NCI-H446 treated with DMSO at 0.1 percent for 48 hours (cell line): ENCODE results near the gene PRTFDC1.

Experiments used
- DNase-seq: peaks from one replicate; lab custom pipeline; 2025; lab: John Stamatoyannopoulos, UW

The PRTFDC1 gene

DNA sequence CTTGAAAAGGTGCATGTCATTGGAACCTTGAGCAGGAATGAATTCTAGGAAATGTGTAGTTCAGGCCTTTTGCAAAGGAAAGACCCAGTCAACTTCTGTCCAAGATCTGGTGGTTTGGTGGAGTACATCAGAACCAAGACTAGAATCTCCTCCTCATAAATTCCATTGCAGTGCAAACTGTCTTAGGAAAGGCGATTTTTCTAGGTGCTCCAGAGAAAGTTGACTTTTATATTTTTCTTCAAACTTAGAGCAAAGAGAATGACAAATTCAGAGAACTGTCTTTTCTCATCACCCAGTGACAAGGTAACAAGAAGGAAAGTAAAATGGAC lies 50.0 kb downstream of the PRTFDC1 start:
- no peak for DNase-seq

DNA sequence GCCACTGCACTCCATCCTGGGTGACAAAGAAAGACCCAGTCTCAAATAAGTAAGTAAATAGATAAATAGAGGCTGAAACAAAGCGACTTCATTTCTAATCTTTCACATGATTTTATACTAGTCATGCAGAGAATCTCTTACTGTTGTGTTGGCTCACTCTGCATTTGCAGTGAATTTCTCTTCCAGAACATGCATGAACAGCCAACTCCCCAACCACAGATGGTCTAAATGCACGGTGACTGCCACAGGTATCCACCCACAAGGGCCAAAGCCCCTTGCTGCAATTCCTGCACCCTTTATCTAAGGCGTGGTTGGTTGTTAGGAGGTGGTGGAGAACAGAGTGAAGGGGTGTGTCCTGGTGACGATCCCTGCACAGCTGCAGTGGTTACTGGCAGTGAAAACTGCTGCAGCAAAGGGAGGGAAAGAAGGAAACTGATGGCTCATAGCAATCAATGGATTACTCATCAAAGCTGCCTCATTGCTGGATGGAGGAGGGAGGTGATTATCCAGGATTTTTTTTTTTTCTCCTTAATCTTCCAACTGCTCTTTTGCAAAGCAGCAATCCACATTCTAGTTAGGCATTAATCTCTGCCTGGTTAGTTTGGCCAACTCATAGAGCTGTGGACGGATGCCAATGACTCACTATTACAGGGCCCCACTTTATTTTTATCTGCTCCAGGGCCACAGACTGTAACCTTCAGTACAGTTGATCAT lies 50.6 kb downstream of the PRTFDC1 start:
- peak; percentile 82 for DNase-seq

DNA sequence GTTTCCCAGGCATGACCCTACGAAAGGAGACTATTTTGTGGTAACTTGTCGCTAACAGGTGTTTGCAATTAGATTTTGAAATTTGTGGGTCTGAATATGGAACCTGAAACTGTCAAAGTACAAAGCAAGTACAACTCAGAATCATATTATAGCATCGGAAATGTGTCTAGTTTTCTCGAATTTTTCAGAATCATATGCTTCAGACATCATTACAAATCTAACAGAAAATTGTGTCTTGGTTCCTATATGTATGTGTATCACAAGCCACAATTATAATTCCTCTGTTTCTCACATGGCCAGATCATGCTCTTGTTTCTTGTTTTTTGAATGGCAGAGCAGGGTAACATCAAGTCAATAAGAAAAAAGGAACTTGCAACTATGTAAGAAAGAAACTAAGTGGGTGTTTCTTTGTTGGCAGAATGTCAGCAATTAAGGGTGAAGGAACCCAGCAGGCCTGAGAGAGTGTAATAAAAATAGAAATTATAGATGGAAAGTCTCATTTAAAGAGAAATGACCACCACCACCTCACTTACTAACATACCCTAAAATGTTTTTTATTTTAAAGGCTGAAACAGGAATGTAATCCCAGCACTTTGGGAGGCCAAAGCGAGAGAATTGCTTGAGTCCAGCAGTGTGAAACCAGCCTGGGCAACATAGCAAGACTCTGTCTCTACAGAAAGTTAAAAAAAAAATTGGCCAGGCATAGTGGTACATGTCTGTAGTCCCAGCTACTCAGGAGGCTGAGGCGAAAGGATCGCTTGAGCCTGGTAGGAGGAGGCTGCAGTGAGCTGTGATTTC lies 51.3 kb downstream of the PRTFDC1 start:
- DNase-seq: no peak

DNA sequence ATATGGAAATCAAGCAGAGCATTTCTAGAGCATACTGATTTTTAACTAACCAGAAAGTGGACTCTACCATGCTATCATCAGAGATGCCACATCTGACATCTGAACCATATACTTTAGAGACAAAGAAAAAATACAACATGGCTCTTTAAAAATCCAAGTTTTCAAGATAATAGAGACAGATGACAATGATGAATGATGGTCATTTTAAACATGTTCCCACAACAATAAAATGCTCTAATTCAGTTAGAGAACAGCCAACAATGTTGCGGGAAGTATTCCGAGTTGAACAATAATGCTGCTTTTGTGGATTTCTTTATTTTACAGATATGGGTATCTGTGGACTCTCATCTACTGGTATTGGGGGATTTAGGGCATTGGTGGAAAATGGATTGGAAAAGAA lies 52.8 kb downstream of the PRTFDC1 start:
- no peak for DNase-seq

GRCh38 chr10:24898501-24898900 lies 53.9 kb downstream of the PRTFDC1 start:
- no peak for DNase-seq

GRCh38 chr10:24897326-24897926 lies 55.0 kb downstream of the PRTFDC1 start:
- DNase-seq: no peak

DNA sequence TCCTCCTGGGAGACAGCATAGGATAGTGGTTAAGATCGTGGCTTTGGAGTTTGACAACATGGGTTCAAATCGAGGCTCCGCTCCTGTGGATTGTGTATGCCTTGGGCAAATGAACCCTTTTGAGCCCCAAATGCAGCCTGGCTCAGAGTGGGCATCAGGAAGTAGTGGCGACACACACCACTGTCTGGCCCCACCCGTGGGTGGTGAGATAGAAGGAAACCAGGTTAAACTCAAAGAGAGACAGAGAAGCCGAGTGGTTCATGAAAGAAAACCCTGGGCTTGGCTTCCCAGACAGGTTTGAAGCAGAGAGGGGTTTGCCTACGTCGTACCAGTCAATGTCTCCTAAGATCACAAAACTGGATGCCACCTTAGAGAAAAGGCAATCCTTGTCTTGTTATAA lies 57.7 kb downstream of the PRTFDC1 start:
- no peak for DNase-seq

DNA sequence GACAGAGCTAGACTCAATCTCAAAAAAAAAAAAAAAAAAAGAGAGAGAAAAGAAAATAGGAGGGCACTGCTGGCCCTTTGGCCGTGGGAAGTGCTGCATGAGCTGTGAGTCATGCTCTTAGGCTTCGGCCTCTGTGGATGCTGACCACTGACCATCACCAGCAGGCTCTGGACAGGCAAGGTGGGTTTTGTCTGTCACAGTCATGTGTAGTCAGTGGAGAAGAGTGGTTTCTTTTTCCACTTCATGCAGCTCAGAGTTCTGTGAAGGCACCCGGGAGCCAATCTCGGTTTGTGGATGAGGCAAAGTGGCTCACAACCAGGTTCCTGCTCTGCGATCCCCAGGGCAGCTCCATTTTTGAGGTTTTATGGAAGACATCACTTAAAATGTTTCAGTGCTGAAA lies 58.1 kb downstream of the PRTFDC1 start:
- no peak for DNase-seq

DNA sequence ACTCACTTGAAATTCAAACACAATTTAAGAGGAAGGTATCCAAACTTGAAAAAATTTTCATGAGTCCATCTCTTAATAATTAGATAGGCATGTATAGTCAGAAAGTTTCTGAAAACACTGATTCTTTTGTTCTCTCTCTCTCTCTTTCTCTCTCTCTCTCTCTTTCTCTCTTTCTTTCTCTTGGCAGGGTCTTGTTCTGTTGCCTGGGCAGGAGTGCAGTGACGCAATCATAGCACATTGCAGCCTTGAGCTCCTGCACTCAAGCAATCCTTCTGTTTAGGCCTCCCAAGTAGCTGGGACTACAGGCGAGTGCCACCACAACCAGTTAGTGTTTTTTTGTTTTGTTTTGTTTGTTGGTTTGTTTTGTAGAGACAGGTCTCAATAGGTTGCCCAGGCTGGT lies 59.3 kb downstream of the PRTFDC1 start:
- DNase-seq: no peak

- DNase-seq: peak; percentile 69
Measured at GRCh38 chr10:24891823-24892222, 60.6 kb downstream of the PRTFDC1 start.

DNA sequence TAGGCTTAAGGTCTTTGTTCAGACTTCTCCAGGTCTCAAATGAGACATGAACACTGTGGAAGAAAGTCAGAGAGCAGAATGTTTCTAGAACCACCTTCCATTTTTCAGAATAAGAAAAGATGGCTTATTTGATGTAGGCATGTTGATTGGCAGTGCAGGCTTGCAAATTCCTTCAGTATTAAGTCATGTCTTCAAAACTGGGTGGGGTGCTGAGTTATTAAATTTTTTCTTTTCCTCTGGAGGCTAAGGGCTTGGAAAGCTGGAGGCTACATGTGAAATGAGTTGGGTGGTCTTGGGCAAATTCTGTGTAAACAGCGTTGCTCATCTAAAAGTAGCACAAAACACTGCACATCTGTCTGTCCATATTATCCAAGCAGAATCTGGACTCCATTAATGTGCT lies 62.8 kb downstream of the PRTFDC1 start:
- DNase-seq: no peak

GRCh38 chr10:24887855-24888231 lies 64.6 kb downstream of the PRTFDC1 start:
- DNase-seq: no peak

DNA sequence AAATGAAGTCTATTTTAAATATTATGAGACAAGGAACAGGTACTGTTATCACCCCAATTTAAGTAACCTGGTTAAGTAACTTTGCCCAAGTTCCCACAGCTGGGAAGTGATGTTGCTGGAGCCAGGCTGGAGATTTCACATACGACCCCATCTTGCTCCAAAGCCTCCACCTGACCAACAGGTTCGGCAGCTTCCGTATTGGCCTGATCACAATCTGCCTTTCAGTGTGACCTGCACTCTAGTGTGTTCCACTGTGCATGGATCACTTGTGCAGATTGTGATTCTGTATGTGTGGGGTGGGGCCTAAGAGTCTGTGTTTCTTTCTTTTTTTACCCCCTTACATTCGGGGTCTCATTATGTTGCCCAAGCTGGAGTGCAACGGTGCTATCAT lies 66.1 kb downstream of the PRTFDC1 start:
- DNase-seq: no peak

DNA sequence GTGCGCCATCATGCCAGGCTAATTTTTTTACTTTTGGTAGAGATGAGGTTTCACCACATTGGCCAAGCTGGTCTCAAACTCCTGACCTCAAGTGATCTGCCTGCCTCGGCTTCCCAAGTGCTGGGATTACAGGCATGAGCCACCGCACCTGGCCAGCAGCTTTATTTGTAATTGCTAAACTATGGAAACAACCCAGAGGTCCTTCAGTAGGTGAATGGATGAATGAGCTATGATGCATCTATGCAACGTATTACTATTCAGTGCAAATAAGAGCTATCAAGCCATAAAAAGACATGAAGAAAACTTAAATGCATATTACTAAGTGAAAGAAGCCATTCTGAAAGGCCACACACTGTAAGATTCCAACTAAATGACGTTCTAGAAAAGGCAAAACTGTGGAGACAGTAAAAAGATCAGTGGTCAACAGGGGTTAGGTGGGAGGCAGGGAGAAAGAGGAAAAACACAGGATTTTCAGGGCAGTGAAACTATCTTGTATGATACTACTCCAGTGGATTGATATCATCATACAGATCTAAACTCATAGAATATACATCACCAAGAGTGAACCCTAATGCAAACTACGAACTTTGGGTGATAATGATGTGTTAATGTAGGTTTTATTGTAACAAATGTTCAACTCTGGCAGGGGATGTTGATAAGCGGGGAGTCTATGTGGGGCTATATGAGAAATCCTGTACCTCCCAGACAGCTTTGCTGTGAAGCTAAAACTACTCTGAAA lies 66.7 kb downstream of the PRTFDC1 start:
- DNase-seq: no peak

DNA sequence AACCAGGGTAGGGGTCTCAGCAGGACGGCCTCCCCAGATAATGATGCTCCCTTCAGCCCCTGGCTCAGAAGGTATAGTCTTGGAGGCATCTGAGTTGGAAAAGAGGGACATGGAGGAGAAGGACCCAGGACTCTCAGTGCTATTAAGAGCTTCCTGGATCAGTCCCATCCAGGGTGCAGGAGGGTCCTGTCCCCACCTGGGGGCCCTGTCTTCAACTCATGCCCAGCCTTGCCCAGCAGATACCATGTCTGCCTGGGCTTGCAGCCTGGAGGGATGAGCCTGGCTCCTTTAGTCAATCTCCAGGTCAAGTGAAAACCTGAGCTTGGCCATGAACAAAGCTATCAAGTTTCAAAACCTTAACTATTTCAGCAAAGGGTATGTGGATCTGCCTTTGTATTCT lies 67.6 kb downstream of the PRTFDC1 start:
- DNase-seq: no peak

DNA sequence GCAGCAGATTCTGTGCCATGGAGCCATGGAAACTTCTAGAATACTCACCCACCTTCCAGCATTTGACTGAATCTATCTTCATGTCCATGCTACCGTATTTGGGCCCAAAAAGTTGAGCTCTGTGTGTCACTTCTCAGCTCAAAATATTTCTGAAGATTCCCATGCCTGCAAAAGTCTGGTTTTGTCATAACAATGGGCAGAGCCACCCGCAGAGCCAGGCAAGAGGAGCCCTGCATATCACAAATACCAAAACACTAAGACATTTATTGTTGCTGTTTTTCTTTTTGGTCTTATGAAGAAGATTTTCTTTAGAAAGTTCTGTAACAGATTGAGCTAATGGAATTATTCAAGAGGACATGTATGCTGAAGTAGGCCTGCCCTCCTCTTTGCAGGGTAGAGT lies 68.1 kb downstream of the PRTFDC1 start:
- no peak for DNase-seq

GRCh38 chr10:24883176-24883575 lies 69.2 kb downstream of the PRTFDC1 start:
- no peak for DNase-seq

DNA sequence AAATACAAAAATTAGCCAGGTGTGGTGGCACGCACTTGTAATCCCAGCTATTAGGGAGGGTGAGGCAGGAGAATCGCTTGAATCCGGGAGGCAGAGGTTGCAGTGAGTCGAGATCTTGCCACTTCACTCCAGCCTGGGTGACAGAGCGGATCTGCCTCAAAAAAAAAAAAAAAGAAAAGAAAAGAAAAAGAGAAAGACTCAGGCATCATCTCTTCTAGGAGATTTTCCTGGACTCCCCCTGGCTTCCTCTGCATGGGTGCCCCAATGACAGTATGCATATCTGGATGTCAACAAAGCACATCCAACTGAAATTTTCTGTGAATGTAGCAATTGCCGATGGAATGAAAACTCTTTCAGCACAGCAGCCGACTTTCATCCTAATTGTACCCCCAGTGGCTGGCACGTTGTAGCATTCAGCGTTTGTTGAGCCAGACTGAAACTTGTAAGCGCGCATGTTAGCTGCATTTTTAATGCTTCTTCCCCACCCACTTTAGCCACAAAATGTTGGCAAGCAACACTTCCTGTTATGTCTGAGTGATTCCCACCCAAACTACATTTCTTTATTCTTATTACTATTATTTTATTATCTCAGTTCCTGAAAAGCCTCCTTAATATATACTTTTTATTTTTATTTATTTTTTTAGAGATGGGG lies 70.2 kb downstream of the PRTFDC1 start:
- no peak for DNase-seq

DNA sequence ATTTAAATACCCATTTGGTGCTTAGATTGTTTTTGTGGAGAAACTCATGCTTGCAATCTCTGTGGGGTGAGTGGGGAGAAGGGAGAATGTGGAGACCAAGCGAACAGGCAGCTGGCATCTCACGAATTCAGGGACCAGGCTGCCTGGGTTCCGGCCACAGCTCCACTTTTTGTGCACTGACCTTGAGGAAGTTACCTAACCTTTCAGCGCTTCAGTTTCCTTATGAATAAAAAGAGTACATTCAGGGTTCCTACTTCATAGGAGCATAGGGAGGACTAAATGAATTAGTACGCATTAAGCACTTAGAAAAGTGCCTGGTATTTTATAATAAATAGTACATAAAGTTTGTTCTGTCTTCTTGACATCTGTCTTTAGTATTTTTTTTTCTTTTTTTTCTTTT lies 72.5 kb downstream of the PRTFDC1 start:
- DNase-seq: no peak

DNA sequence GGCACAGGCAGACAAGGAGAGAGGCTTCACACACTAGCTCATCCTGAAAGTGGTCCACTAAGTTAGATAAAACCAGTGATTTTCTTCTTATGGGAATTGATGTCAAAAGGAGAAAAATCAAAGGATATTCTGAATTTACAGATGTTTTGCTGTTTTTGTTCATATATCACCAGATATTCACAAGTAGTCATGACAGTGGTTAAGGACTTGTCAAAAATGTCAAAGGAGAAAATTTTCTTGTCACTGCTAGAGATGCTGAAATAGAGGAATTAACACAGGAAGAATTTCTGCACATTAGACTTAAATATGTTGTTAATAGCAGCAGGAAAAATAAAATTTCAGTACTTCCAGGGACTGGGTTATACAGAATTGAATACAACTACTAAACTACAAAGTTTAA lies 78.3 kb downstream of the PRTFDC1 start:
- no peak for DNase-seq

DNA sequence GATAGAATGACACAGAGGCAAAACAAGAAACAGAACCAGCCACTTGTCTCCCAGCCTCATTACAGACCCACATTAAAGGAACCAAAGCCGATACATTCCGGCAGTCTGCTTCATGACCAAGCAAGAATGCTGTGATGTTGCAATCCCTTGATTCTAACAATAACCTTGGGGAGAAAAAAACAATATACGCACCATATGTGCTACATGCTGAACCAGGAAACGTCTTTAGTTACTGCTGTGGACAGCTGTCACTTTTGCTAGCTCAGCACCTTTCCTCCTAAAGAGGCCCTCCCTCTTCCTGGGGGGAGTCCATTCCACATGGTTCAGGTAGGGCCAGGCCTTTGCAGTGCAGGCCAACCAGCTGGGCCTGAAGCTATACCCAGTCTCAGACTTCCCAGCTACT lies 79.1 kb downstream of the PRTFDC1 start:
- DNase-seq: no peak

GRCh38 chr10:24872790-24873182 lies 79.6 kb downstream of the PRTFDC1 start:
- DNase-seq: no peak
